OCI-LY3 (cell line): ENCODE data around the gene LMAN2L.

ENCODE experiments used
- H2AFZ ChIP-seq: fragments of 200-600, 300-600 bp; shearing (Covaris generic); 2 replicates; pipeline ENCODE4 v1.6.0; 2014; ENCODE audit warnings: antibody characterized with exemption, low read depth, low read length
- H3K27ac ChIP-seq: fragments of 200-600, 300-600 bp; sonication (generic); 2 replicates; pipeline ENCODE4 v1.5.1; 2014; ENCODE audit warnings: mild to moderate bottlenecking, low read length, moderate library complexity, mixed read lengths
- H3K27me3 ChIP-seq: fragments of 200-600, 300-600 bp; sonication (generic); 2 replicates; pipeline ENCODE4 v1.6.1; 2014; ENCODE audit warnings: low read depth, low read length, mixed read lengths
- H3K36me3 ChIP-seq: fragments of 200-600, 300-600 bp; sonication (generic); replicated peaks from 2 replicates; pipeline ENCODE3; 2014; ENCODE audit warnings: low read depth, low read length, mixed read lengths
- H3K4me1 ChIP-seq: fragments of 300-600, 200-600 bp; sonication (generic); 2 replicates; pipeline ENCODE4 v1.6.1; 2014; ENCODE audit warnings: low read length, mixed read lengths
- H3K4me2 ChIP-seq: fragments of 200-600, 300-600 bp; sonication (generic); 2 replicates; pipeline ENCODE4 v1.6.1; 2014; ENCODE audit warnings: low read length, mixed read lengths
- H3K4me3 ChIP-seq: fragments of 300-600, 200-600 bp; sonication (generic); 2 replicates; pipeline ENCODE4 v1.5.1; 2014; ENCODE audit warnings: antibody characterized with exemption, mild to moderate bottlenecking, low read length, moderate library complexity
- H3K79me2 ChIP-seq: fragments of 300-600, 200-600 bp; shearing (Covaris generic); 2 replicates; pipeline ENCODE4 v1.6.1; 2014; ENCODE audit warnings: mild to moderate bottlenecking, low read length, mixed read lengths
- H3K9ac ChIP-seq: fragments of 300-600, 200-600 bp; shearing (Covaris generic); 2 replicates; pipeline ENCODE4 v1.6.0; 2014; ENCODE audit warnings: mild to moderate bottlenecking, low read length, moderate library complexity
- H3K9me3 ChIP-seq: fragments of 200-600, 300-600 bp; shearing (Covaris generic); 2 replicates; pipeline ENCODE4 v1.6.1; 2014; ENCODE audit warnings: low read length, mixed read lengths; ENCODE audit not compliant: insufficient read depth
- H4K20me1 ChIP-seq: fragments of 200-600, 300-600 bp; sonication (generic); 2 replicates; pipeline ENCODE4 v1.6.1; 2016; ENCODE audit warnings: low read length, mixed read lengths; ENCODE audit not compliant: insufficient read depth
- EZH2phosphoT487 ChIP-seq: fragments of 200-600 bp; shearing (Covaris generic); IDR thresholded peaks from 2 replicates; pipeline ENCODE4 v1.6.1; 2018; ENCODE audit warnings: antibody characterized with exemption, mixed run types, low read depth
- TF ChIP-seq, protein P1 (sequence below): fragments of 200-600, 300-600 bp; sonication (generic); IDR thresholded peaks from 2 replicates; pipeline ENCODE4 v1.5.1; 2014; ENCODE audit warnings: antibody characterized with exemption, low read length, low read depth

The LMAN2L gene

DNA sequence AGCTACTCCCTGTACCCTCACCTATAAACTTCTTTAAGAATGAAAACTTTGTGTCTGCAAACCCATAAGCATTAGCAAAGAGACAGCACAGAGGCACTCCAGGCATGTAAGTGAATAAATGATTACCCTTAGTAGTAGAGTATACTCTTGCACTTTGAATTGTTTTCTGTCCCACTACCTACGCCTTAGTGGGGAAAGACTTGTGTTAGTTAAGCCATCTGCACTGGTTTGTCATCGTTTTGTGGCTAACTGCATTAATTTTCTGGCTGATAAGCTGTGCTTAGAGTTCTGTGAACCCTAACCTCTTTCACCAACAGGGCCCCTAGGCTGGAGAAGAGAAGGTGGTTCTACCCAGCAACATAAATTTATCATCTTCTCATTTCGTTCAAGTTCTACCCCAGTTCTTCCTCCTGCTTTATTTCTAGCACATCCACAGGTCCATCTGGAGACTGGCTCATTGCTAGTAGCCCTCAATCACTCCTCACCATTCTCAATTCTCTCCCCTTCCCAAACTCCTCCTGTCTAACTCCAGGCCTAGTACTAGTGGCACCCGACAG is 710 bp downstream of the LMAN2L start:
- no peaks in the 10 kb centered on the region for H3K27me3 ChIP-seq

DNA sequence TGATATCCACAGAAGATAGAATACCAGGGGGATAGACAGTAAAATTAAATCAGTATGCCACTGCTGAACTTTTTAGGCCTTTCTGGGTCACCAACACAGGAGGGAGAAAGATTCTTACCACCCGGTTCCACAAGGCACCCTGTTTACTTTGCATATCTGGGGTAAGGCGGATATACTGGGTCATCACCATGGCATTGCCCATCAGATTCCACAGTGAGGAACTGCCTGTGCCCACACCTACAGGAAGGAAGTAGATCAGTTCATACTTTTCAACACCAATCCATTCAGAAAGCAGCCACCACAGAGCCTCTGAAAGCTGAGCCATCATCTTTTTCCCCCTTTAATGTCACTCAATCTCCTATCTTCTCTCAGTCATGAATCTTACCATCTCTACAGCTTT is 2.0 kb downstream of the LMAN2L start:
- no peaks in the 10 kb centered on the region for H4K20me1 ChIP-seq
- no peak for TF ChIP-seq EZH2phosphoT487
- TF ChIP-seq, protein P1, sequence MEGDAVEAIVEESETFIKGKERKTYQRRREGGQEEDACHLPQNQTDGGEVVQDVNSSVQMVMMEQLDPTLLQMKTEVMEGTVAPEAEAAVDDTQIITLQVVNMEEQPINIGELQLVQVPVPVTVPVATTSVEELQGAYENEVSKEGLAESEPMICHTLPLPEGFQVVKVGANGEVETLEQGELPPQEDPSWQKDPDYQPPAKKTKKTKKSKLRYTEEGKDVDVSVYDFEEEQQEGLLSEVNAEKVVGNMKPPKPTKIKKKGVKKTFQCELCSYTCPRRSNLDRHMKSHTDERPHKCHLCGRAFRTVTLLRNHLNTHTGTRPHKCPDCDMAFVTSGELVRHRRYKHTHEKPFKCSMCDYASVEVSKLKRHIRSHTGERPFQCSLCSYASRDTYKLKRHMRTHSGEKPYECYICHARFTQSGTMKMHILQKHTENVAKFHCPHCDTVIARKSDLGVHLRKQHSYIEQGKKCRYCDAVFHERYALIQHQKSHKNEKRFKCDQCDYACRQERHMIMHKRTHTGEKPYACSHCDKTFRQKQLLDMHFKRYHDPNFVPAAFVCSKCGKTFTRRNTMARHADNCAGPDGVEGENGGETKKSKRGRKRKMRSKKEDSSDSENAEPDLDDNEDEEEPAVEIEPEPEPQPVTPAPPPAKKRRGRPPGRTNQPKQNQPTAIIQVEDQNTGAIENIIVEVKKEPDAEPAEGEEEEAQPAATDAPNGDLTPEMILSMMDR: no peak
- no peak overlapping the region for H3K4me3 ChIP-seq
- no peak overlapping the region for H3K4me2 ChIP-seq
- H3K9ac ChIP-seq: no peak overlapping the region
- peaks cover 9% of the 10 kb centered on the region for H3K4me1 ChIP-seq
- no peaks in the 10 kb centered on the region for H3K9me3 ChIP-seq
- H3K27me3 ChIP-seq: no peaks in the 10 kb centered on the region
- H2AFZ ChIP-seq: no peak overlapping the region
- peaks cover 9% of the 10 kb centered on the region for H3K79me2 ChIP-seq
- peaks cover 22% of the 10 kb centered on the region for H3K36me3 ChIP-seq
- H3K27ac ChIP-seq: no peak overlapping the region

More for the DNA sequence above, 710 bp downstream of the LMAN2L start:
- Histone ChIP-seq H2AFZ (no peak overlapping the region; the same call in 1 of the 2 replicates), H3K36me3 (peaks cover 11% of the 10 kb centered on the region), H3K4me3 (peak overlapping the region; percentile 85), H3K9me3 (no peaks in the 10 kb centered on the region), H3K9ac (peak overlapping the region; percentile 76), H4K20me1 (no peaks in the 10 kb centered on the region), H3K27ac (no peak overlapping the region), H3K79me2 (peaks cover 9% of the 10 kb centered on the region), H3K4me1 (peaks cover 9% of the 10 kb centered on the region), H3K4me2 (peak overlapping the region; percentile 84)
- TF ChIP-seq EZH2phosphoT487: no peak
- TF ChIP-seq, protein P1: no peak

DNA sequence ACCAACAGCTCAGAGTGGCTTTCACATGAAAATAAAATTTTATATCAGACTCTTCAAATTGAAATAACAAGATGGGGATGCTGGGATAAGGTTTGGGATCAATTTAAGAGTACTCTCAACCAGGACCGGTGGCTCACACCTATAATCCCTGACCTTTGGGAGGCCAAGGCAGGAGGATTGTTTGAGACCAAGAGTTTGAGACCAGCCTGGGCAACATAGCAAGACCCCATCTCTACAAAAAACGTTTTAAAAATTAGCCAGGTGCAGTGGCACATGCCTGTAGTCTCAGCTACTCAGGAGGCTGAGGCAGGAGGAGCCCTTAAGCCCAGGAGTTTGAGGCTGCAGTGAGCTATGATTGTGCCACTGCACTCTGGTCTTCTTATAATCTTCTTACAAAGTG is 2.6 kb downstream of the LMAN2L start:
- Histone ChIP-seq H3K36me3 (peaks cover 22% of the 10 kb centered on the region), H2AFZ (no peak overlapping the region), H3K4me1 (peaks cover 9% of the 10 kb centered on the region), H3K27ac (no peak overlapping the region), H3K9ac (no peak overlapping the region), H3K27me3 (no peaks in the 10 kb centered on the region), H3K9me3 (no peaks in the 10 kb centered on the region), H3K4me2 (no peak overlapping the region), H3K4me3 (no peak overlapping the region), H4K20me1 (no peaks in the 10 kb centered on the region), H3K79me2 (peaks cover 9% of the 10 kb centered on the region)
- TF ChIP-seq, protein P1: no peak
- no peak for TF ChIP-seq EZH2phosphoT487

DNA sequence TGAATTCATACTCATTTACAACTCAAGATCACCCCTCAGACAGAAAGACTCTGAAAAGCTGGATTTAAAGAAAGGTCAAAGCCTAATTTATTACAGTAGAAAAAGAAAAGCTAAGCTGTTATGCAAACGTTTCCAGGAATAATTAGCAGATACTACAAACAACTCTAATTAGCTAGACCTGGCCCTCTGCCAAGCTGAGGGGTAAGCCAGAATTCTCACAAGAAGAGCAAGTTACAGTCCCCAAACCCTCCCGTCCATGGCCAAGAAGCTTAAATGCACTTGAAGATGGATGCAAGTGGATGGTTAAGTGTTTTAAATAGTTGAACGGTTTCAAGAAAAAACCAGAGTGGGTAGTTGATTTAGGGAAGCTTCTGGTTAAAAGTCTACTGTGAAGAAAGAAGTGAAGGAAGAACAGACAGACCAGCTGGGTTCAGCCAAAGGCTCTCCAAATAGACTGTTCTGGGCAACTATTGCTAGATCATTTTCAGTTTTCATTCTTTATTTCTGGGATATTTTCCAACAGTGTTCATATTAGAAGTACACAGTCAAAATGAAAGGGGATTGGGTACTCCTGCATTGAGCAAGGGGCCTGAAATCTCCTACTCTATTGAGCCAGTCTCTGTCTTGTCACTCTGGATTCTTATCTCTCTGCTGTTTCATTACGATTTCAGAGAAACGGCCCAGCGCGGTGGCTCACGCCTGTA is 4.8 kb downstream of the LMAN2L start:
- H3K36me3 ChIP-seq: peaks cover 29% of the 10 kb centered on the region
- H3K9ac ChIP-seq: no peak overlapping the region
- H3K4me1 ChIP-seq: peaks cover 5% of the 10 kb centered on the region
- H3K9me3 ChIP-seq: no peaks in the 10 kb centered on the region
- no peaks in the 10 kb centered on the region for H3K27me3 ChIP-seq
- TF ChIP-seq EZH2phosphoT487: no peak
- TF ChIP-seq, protein P1: no peak
- no peak overlapping the region for H2AFZ ChIP-seq
- H3K79me2 ChIP-seq: peaks cover 9% of the 10 kb centered on the region
- H3K4me3 ChIP-seq: no peak overlapping the region
- H3K4me2 ChIP-seq: no peak overlapping the region
- no peak overlapping the region for H3K27ac ChIP-seq
- no peaks in the 10 kb centered on the region for H4K20me1 ChIP-seq
